Fibroblast of mammary gland (primary cell): ENCODE data around the gene SLC9A1.

Experiments
- DNase-seq: peaks from one replicate; pipeline ENCODE4 v3.0.0-alpha.2; 2010; ENCODE audit warnings: low read depth
- H3K4me3 ChIP-seq: 2 replicates; pipeline ENCODE4 v1.5.1; 2011; ENCODE audit warnings: low read depth, mild to moderate bottlenecking, low read length, moderate library complexity; ENCODE audit not compliant: control insufficient read depth
- CTCF ChIP-seq: conservative IDR thresholded peaks from 2 replicates; pipeline ENCODE4 v1.5.1; 2011; ENCODE audit warnings: low read depth, low read length, inconsistent platforms; ENCODE audit not compliant: control insufficient read depth, insufficient read depth

The SLC9A1 gene

GRCh38 chr1:27161594-27161993 lies 6.7 kb upstream of the SLC9A1 start:
- no peak for TF ChIP-seq CTCF
- H3K4me3 ChIP-seq, result no peak overlapping the region
- DNase-seq, result no peak

GRCh38 chr1:27157194-27157593 lies 2.3 kb upstream of the SLC9A1 start:
- no peak for DNase-seq
- no peak for TF ChIP-seq CTCF
- H3K4me3 ChIP-seq, result no peak overlapping the region

GRCh38 chr1:27154469-27154990 lies 395 bp downstream of the SLC9A1 start:
- no peak for TF ChIP-seq CTCF
- DNase-seq, result no peak
- peak overlapping the region; percentile 60 for H3K4me3 ChIP-seq

- peak overlapping the region; percentile 60 for H3K4me3 ChIP-seq
- no peak for DNase-seq
- no peak for TF ChIP-seq CTCF
These were observed 982 bp downstream of the SLC9A1 start for GRCh38 chr1:27153927-27154358.

- no peak for TF ChIP-seq CTCF
- H3K4me3 ChIP-seq, result peak overlapping the region; percentile 60
- no peak for DNase-seq
These were observed 1.4 kb downstream of the SLC9A1 start for GRCh38 chr1:27153549-27153886.

- TF ChIP-seq CTCF, result no peak
- H3K4me3 ChIP-seq, result peak overlapping the region; percentile 60
- DNase-seq, result no peak
These were observed 1.9 kb downstream of the SLC9A1 start for GRCh38 chr1:27152829-27153548.
